Measurements from ENCODE around the gene PASD1. TPM values are rescaled to one million over a fixed set of nuclear protein-coding genes. Genes with fewer than 3 reads are reported as not detected.

PASD1 gene
- total RNA-seq, 1 donor: not detected

DNA sequence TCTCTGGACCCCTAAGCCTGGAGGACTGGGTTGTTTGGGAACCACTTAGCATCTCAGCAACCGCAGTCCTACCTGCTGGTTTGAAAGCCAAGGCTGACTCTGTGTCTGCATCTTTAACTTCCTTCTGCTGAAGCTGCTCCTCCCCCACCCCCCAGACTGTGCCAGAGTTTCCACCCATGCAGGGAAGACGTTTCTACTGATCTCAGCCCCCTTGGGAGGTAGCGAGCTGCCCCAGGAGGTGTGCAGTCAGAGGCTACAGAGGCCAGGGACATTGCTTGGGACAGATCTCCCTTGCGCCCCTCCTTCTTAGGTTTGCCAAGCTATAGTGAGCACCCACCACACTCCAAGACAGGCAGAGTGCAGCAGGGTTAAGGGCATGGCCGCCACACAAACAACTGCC lies 147.7 kb downstream of the PASD1 start:
- Histone ChIP-seq H3K27ac (ENCODE audit: low read depth, low read length) (no peak overlapping the region), H3K79me2 (ENCODE audit: insufficient read depth, low read length) (no peaks in the 10 kb centered on the region), H3K4me2 (ENCODE audit: insufficient read depth, low read length) (no peak overlapping the region), H3K4me3 (ENCODE audit: insufficient read depth, low read length) (no peak overlapping the region), H4K20me1 (ENCODE audit: insufficient read depth, low read length) (no peaks in the 10 kb centered on the region), H3K4me1 (ENCODE audit: insufficient read depth, low read length) (no peaks in the 10 kb centered on the region), H3K27me3 (ENCODE audit: insufficient read depth, low read length) (no peaks in the 10 kb centered on the region), H3K36me3 (ENCODE audit: insufficient read depth, low read length) (no peaks in the 10 kb centered on the region), H2AFZ (ENCODE audit: low read length) (no peak overlapping the region), H3K9me3 (ENCODE audit: low read depth, low read length) (no peaks in the 10 kb centered on the region)
- TF ChIP-seq, protein P1, sequence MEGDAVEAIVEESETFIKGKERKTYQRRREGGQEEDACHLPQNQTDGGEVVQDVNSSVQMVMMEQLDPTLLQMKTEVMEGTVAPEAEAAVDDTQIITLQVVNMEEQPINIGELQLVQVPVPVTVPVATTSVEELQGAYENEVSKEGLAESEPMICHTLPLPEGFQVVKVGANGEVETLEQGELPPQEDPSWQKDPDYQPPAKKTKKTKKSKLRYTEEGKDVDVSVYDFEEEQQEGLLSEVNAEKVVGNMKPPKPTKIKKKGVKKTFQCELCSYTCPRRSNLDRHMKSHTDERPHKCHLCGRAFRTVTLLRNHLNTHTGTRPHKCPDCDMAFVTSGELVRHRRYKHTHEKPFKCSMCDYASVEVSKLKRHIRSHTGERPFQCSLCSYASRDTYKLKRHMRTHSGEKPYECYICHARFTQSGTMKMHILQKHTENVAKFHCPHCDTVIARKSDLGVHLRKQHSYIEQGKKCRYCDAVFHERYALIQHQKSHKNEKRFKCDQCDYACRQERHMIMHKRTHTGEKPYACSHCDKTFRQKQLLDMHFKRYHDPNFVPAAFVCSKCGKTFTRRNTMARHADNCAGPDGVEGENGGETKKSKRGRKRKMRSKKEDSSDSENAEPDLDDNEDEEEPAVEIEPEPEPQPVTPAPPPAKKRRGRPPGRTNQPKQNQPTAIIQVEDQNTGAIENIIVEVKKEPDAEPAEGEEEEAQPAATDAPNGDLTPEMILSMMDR (IDR thresholded peaks at IDR 0.05; ENCODE audit: extremely low read depth, low read depth, low read length): no peak
- DNase-seq (ENCODE audit: insufficient read length, low spot score, missing footprints): no peak

GRCh38 chrX:151711787-151712186 lies 148.3 kb downstream of the PASD1 start:
- H3K27ac ChIP-seq (ENCODE audit: low read depth, low read length): no peak overlapping the region
- DNase-seq (ENCODE audit: insufficient read length, low spot score, missing footprints): no peak
- no peaks in the 10 kb centered on the region for H3K79me2 ChIP-seq (ENCODE audit: insufficient read depth, low read length)
- H3K4me2 ChIP-seq (ENCODE audit: insufficient read depth, low read length): no peak overlapping the region
- H3K36me3 ChIP-seq (ENCODE audit: insufficient read depth, low read length): no peaks in the 10 kb centered on the region
- no peaks in the 10 kb centered on the region for H3K4me1 ChIP-seq (ENCODE audit: insufficient read depth, low read length)
- H4K20me1 ChIP-seq (ENCODE audit: insufficient read depth, low read length): no peaks in the 10 kb centered on the region
- TF ChIP-seq, protein P1 (IDR thresholded peaks at IDR 0.05; ENCODE audit: extremely low read depth, low read depth, low read length): no peak
- H3K27me3 ChIP-seq (ENCODE audit: insufficient read depth, low read length): no peaks in the 10 kb centered on the region
- no peaks in the 10 kb centered on the region for H3K9me3 ChIP-seq (ENCODE audit: low read depth, low read length)
- no peak overlapping the region for H3K4me3 ChIP-seq (ENCODE audit: insufficient read depth, low read length)
- no peak overlapping the region for H2AFZ ChIP-seq (ENCODE audit: low read length)

- no peak overlapping the region for H2AFZ ChIP-seq (ENCODE audit: low read length)
- H3K4me2 ChIP-seq (ENCODE audit: insufficient read depth, low read length): no peak overlapping the region
- TF ChIP-seq, protein P1 (IDR thresholded peaks at IDR 0.05; ENCODE audit: extremely low read depth, low read depth, low read length): no peak
- no peaks in the 10 kb centered on the region for H4K20me1 ChIP-seq (ENCODE audit: insufficient read depth, low read length)
- no peak overlapping the region for H3K4me3 ChIP-seq (ENCODE audit: insufficient read depth, low read length)
- no peaks in the 10 kb centered on the region for H3K9me3 ChIP-seq (ENCODE audit: low read depth, low read length)
- no peaks in the 10 kb centered on the region for H3K4me1 ChIP-seq (ENCODE audit: insufficient read depth, low read length)
- no peaks in the 10 kb centered on the region for H3K27me3 ChIP-seq (ENCODE audit: insufficient read depth, low read length)
- no peaks in the 10 kb centered on the region for H3K36me3 ChIP-seq (ENCODE audit: insufficient read depth, low read length)
- no peak overlapping the region for H3K27ac ChIP-seq (ENCODE audit: low read depth, low read length)
- H3K79me2 ChIP-seq (ENCODE audit: insufficient read depth, low read length): no peaks in the 10 kb centered on the region
- no peak for DNase-seq (ENCODE audit: insufficient read length, low spot score, missing footprints)
These were observed 148.8 kb downstream of the PASD1 start for GRCh38 chrX:151712253-151712652.

DNA sequence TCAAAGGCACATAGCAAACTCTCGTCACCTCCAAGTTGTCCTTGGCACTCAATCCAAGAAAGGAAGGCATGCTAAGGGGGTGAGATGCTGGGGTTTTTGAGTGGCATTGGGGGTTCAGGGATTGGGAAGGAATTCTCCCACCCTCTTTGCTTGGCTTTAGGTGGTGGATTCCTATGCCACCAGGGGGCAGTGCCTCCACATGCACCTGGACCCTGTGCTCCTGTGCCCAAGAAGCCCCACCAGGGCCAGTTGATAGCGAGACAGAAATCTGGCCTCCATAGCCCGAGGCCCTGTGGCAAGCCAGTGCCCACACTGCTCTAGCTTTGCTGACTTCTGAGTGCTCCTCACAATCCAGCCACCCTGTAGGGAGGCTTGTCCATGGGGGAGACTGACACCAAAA lies 150.4 kb downstream of the PASD1 start:
- no peaks in the 10 kb centered on the region for H3K4me1 ChIP-seq (ENCODE audit: insufficient read depth, low read length)
- TF ChIP-seq, protein P1 (IDR thresholded peaks at IDR 0.05; ENCODE audit: extremely low read depth, low read depth, low read length): peak; percentile 49
- no peak for DNase-seq (ENCODE audit: insufficient read length, low spot score, missing footprints)

More for the DNA sequence above, 150.4 kb downstream of the PASD1 start:
- Histone ChIP-seq H2AFZ (ENCODE audit: low read length) (no peak overlapping the region), H3K36me3 (ENCODE audit: insufficient read depth, low read length) (no peaks in the 10 kb centered on the region), H4K20me1 (ENCODE audit: insufficient read depth, low read length) (no peaks in the 10 kb centered on the region), H3K79me2 (ENCODE audit: insufficient read depth, low read length) (no peaks in the 10 kb centered on the region), H3K4me2 (ENCODE audit: insufficient read depth, low read length) (no peak overlapping the region), H3K27ac (ENCODE audit: low read depth, low read length) (no peak overlapping the region), H3K9me3 (ENCODE audit: low read depth, low read length) (no peaks in the 10 kb centered on the region), H3K27me3 (ENCODE audit: insufficient read depth, low read length) (no peaks in the 10 kb centered on the region), H3K4me3 (ENCODE audit: insufficient read depth, low read length) (no peak overlapping the region)
